ENCODE results near the gene HMCES.

DNA sequence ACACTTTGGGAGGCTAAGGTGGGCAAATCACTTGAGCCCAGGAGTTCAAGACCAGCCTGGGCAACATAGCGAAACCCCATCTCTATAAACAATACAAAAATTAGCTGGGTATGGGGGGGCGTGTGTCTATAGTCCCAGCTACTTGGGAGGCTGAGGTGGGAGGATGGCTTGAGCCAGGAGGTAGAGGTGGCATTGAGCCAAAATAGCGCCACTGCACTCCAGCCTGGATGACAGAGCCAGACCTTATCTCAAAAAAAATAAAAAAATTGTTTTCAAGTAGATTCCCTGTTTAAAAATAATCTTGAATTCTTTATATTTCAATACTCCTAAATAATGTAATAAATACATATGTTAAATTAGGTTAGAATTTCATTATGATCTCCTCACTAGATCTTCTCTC is 9.8 kb downstream of the HMCES start:
- TF ChIP-seq, protein P1, sequence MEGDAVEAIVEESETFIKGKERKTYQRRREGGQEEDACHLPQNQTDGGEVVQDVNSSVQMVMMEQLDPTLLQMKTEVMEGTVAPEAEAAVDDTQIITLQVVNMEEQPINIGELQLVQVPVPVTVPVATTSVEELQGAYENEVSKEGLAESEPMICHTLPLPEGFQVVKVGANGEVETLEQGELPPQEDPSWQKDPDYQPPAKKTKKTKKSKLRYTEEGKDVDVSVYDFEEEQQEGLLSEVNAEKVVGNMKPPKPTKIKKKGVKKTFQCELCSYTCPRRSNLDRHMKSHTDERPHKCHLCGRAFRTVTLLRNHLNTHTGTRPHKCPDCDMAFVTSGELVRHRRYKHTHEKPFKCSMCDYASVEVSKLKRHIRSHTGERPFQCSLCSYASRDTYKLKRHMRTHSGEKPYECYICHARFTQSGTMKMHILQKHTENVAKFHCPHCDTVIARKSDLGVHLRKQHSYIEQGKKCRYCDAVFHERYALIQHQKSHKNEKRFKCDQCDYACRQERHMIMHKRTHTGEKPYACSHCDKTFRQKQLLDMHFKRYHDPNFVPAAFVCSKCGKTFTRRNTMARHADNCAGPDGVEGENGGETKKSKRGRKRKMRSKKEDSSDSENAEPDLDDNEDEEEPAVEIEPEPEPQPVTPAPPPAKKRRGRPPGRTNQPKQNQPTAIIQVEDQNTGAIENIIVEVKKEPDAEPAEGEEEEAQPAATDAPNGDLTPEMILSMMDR (IDR thresholded peaks at IDR 0.05 in 8 of 11, conservative IDR thresholded peaks at IDR 0.05 in 3 of 11) = no peak
- TF ChIP-seq POLR2A (IDR thresholded peaks at IDR 0.05) (no peak), POLR2AphosphoS5 (IDR thresholded peaks at IDR 0.05) (no peak)

Data from spleen (tissue), 7 donors.